ENCODE measurements around the gene EIF1AD. TPM values are rescaled to one million over a fixed set of nuclear protein-coding genes. Genes with fewer than 3 reads are reported as not detected.

EIF1AD gene
- total RNA-seq (2014; rRNA removed; shearing (Covaris generic)): 51.1 and 65.9 TPM in 2 replicates
- 55.5 and 63.2 TPM in 2 replicates for total RNA-seq (2022)
- Bru-seq, nascent RNA: percentile 90 among the genes with signal in this experiment
- BruChase-seq, experiment 1, labeled RNA remaining after a 6-hour chase: percentile 93 among the genes with signal in this experiment
- percentile 97 among the genes with signal in this experiment for BruChase-seq, experiment 2, labeled RNA remaining after a 2-hour chase
- long read RNA-seq, partial matches to known transcripts: 0 of 18 reads
- long read RNA-seq, other reads (novel, unspliced or antisense): 13 of 18 reads

- DNase-seq (ENCODE audit: low spot score): peak; percentile 98
- H3K36me3 ChIP-seq (ENCODE audit: insufficient read depth, low read length): peaks cover 67% of the 10 kb centered on the region
- peaks cover 52% of the 10 kb centered on the region for H3K79me2 ChIP-seq (ENCODE audit: insufficient read depth, low read depth, low read length)
- intact Hi-C loops (cut with micrococcal nuclease; ENCODE audit: unreplicated experiment): loop anchor here (1.0 to 5.0 kb wide), 8 partner anchors 41 to 290 kb away; partner anchors contain the start of genes C11orf68, CCDC85B, DRAP1 and KAT5
- BruUV-seq (replicated peaks): no TSS peak
- ChIA-PET CTCF (ENCODE audit: unreplicated experiment) (interaction anchor here (0.6 to 0.7 kb wide), 2 partner anchors 20 to 50 kb away, joined by 3 read pairs; partner anchors contain the start of gene SF3B2), POLR2A (interaction anchor here (0.7 to 1.0 kb wide), 2 partner anchors 70 to 112 kb away, joined by 4 read pairs; partner anchors contain the start of gene CCDC85B)
- H3K4me3 ChIP-seq (ENCODE audit: low read depth, low read length, poor library complexity, severe bottlenecking): peak within 1 kb of the TSS; percentile 89
- H3K9me3 ChIP-seq (ENCODE audit: low read length): no peaks in the 10 kb centered on the region
- peak within 1 kb of the TSS; percentile 93 for H3K27ac ChIP-seq (ENCODE audit: low read depth, low read length, poor library complexity, severe bottlenecking)
- H2AFZ ChIP-seq (ENCODE audit: low read length): peak within 1 kb of the TSS; percentile 75; the same call in 1 of the 2 replicates
- H3K9me2 ChIP-seq (ENCODE audit: insufficient read depth, low read length): no peaks in the 10 kb centered on the region
- peaks cover 33% of the 10 kb centered on the region for H3K4me1 ChIP-seq (ENCODE audit: insufficient read depth, low read length, poor library complexity, severe bottlenecking)
- no peaks in the 10 kb centered on the region for H4K20me1 ChIP-seq (ENCODE audit: insufficient read depth, low read length)
- no peak for TF ChIP-seq EZH2phosphoT487 (IDR thresholded peaks at IDR 0.05; ENCODE audit: borderline replicate concordance, low read depth, low read length)
- TF ChIP-seq CTCF (conservative IDR thresholded peaks at IDR 0.05; ENCODE audit: low read length): no peak
- peak within 1 kb of the TSS; percentile 81 for H3K4me2 ChIP-seq (ENCODE audit: low read length)
These were observed at the start of gene EIF1AD, which contains the start of gene BANF1 for GRCh38 chr11:66001942-66002647. EIF1AD (minus strand) TSS chr11:66002157; CDS start chr11:66000389, 1,768 bp downstream. BANF1 (plus strand) TSS chr11:66002503; CDS start chr11:66003251, 748 bp downstream.

- ChIA-PET CTCF (ENCODE audit: unreplicated experiment) (interaction anchor here (0.6 to 0.9 kb wide), 2 partner anchors 9 to 20 kb away, joined by 4 read pairs; no protein-coding TSS in a partner anchor), POLR2A (interaction anchor here (0.8 to 3.0 kb wide), 4 partner anchors 12 to 238 kb away, joined by 3 to 20 read pairs (median 8); partner anchors contain the start of gene YIF1A)
- Histone ChIP-seq H3K9me3 (ENCODE audit: low read length) (no peaks in the 10 kb centered on the region), H4K20me1 (ENCODE audit: insufficient read depth, low read length) (no peaks in the 10 kb centered on the region), H3K27ac (ENCODE audit: low read depth, low read length, poor library complexity, severe bottlenecking) (peak overlapping the region; percentile 60), H2AFZ (ENCODE audit: low read length) (peak overlapping the region; percentile 32; the same call in 1 of the 2 replicates), H3K36me3 (ENCODE audit: insufficient read depth, low read length) (peaks cover 37% of the 10 kb centered on the region), H3K4me2 (ENCODE audit: low read length) (peak overlapping the region; percentile 75), H3K4me3 (ENCODE audit: low read depth, low read length, poor library complexity, severe bottlenecking) (peak overlapping the region; percentile 83), H3K4me1 (ENCODE audit: insufficient read depth, low read length, poor library complexity, severe bottlenecking) (peaks cover 21% of the 10 kb centered on the region), H3K79me2 (ENCODE audit: insufficient read depth, low read depth, low read length) (peaks cover 26% of the 10 kb centered on the region), H3K9me2 (ENCODE audit: insufficient read depth, low read length) (no peaks in the 10 kb centered on the region)
- TF ChIP-seq CTCF (conservative IDR thresholded peaks at IDR 0.05; ENCODE audit: low read length) (no peak), EZH2phosphoT487 (IDR thresholded peaks at IDR 0.05; ENCODE audit: borderline replicate concordance, low read depth, low read length) (no peak)
- no peak for DNase-seq (ENCODE audit: low spot score)
- BruUV-seq (replicated peaks): TSS peak; percentile 96
- intact Hi-C loops (cut with micrococcal nuclease; ENCODE audit: unreplicated experiment): loop anchor here (5.0 kb wide), 2 partner anchors 49 to 159 kb away; partner anchors contain the start of genes BANF1, CCDC85B and EIF1AD
These were observed 49.4 kb upstream of the EIF1AD start for GRCh38 chr11:66051371-66051765.

Measured in OCI-LY7 (cell line).